PFSK-1 (cell line): Measurements from ENCODE around the gene DDX10.

Source experiments
- FOXP2 ChIP-seq: optimal IDR thresholded peaks from 2 replicates; pipeline ENCODE3; 2011; ENCODE audit warnings: borderline replicate concordance, control low read depth, inconsistent platforms; ENCODE audit not compliant: insufficient read depth; ENCODE audit errors: extremely low read length, extremely low read depth
- POLR2AphosphoS5 ChIP-seq: IDR thresholded peaks from 2 replicates; pipeline ENCODE4 v1.6.1; 2012; ENCODE audit warnings: low read depth, mild to moderate bottlenecking, control low read depth, low read length, moderate library complexity
- SIN3A ChIP-seq: IDR thresholded peaks from 2 replicates; pipeline ENCODE4 v1.6.1; 2012; ENCODE audit warnings: mild to moderate bottlenecking, low read length, moderate library complexity, borderline replicate concordance; ENCODE audit not compliant: insufficient read depth
- TAF1 ChIP-seq: IDR thresholded peaks from 2 replicates; pipeline ENCODE4 v1.6.1; 2012; ENCODE audit warnings: low read length, control low read depth, borderline replicate concordance; ENCODE audit not compliant: insufficient read depth
- TF ChIP-seq, protein P1 (sequence below), 2 experiments: IDR thresholded peaks; 2 replicates each; pipeline versions ENCODE4 v1.6.1 to v1.8.0; 2011 to 2012; ENCODE audit warnings: low read depth in 2 of 2, low read length in 2 of 2, control low read depth in 1 of 2, inconsistent platforms in 1 of 2, mild to moderate bottlenecking in 1 of 2, moderate library complexity in 1 of 2; ENCODE audit not compliant: insufficient read depth in 1 of 2

Gene DDX10

GRCh38 chr11:108635106-108635505 lies 29.8 kb upstream of the DDX10 start:
- TF ChIP-seq FOXP2 (no peak), TAF1 (no peak), POLR2AphosphoS5 (no peak), SIN3A (no peak)
- TF ChIP-seq, protein P1, sequence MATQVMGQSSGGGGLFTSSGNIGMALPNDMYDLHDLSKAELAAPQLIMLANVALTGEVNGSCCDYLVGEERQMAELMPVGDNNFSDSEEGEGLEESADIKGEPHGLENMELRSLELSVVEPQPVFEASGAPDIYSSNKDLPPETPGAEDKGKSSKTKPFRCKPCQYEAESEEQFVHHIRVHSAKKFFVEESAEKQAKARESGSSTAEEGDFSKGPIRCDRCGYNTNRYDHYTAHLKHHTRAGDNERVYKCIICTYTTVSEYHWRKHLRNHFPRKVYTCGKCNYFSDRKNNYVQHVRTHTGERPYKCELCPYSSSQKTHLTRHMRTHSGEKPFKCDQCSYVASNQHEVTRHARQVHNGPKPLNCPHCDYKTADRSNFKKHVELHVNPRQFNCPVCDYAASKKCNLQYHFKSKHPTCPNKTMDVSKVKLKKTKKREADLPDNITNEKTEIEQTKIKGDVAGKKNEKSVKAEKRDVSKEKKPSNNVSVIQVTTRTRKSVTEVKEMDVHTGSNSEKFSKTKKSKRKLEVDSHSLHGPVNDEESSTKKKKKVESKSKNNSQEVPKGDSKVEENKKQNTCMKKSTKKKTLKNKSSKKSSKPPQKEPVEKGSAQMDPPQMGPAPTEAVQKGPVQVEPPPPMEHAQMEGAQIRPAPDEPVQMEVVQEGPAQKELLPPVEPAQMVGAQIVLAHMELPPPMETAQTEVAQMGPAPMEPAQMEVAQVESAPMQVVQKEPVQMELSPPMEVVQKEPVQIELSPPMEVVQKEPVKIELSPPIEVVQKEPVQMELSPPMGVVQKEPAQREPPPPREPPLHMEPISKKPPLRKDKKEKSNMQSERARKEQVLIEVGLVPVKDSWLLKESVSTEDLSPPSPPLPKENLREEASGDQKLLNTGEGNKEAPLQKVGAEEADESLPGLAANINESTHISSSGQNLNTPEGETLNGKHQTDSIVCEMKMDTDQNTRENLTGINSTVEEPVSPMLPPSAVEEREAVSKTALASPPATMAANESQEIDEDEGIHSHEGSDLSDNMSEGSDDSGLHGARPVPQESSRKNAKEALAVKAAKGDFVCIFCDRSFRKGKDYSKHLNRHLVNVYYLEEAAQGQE (IDR thresholded peaks at IDR 0.05; ENCODE audit: insufficient read depth in 1 of 2, low read depth in 2 of 2, low read length in 2 of 2): no peak

DNA sequence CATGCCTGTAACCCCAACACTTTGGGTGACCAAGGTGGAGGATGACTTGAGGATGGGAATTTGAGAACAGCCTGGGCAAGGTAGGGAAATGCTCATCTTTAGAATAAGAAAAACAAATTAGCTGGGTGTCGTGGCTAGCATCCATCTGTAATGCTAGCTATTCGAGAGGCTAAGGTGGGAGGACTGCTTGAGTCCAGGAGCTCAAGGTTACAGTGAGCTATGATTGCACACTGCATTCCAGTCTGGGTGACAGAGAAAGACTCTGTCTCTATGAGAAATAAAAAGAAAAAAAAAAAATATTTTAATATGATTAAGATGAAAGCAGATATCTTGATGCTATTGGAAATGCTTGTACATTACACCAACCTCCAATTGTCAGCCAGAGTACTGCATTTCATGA lies 28.6 kb upstream of the DDX10 start:
- TF ChIP-seq, protein P1 (IDR thresholded peaks at IDR 0.05; ENCODE audit: insufficient read depth in 1 of 2, low read depth in 2 of 2, low read length in 2 of 2): no peak
- TF ChIP-seq POLR2AphosphoS5 (no peak), TAF1 (no peak), FOXP2 (no peak), SIN3A (no peak)

- TF ChIP-seq, protein P1 (IDR thresholded peaks at IDR 0.05; ENCODE audit: insufficient read depth in 1 of 2, low read depth in 2 of 2, low read length in 2 of 2): no peak
- no peak for TF ChIP-seq SIN3A
- no peak for TF ChIP-seq TAF1
- no peak for TF ChIP-seq FOXP2
- TF ChIP-seq POLR2AphosphoS5: no peak
These were observed 25.7 kb upstream of the DDX10 start for GRCh38 chr11:108639146-108639545.

- TF ChIP-seq TAF1: no peak
- no peak for TF ChIP-seq POLR2AphosphoS5
- no peak for TF ChIP-seq SIN3A
- TF ChIP-seq, protein P1 (IDR thresholded peaks at IDR 0.05; ENCODE audit: insufficient read depth in 1 of 2, low read depth in 2 of 2, low read length in 2 of 2): no peak
- TF ChIP-seq FOXP2: no peak
These were observed 20.9 kb upstream of the DDX10 start for GRCh38 chr11:108643974-108644373.

DNA sequence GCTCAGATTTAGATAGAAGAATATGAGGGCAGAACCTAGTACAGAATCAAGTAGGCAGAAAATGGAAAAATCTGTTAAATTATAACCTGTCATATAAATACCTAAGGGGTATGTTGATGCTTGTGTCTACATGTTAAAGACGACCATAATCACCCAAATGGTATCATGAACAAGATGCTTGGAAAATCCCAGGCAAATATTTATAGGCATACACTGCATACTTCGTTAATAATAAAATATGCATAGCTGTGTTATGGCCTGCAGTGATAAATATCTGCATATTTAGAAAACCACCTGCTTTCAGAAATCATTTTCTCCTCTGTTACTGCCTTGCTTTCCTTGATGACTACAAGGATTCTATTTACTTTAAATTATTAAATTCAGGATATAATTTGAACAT lies 18.9 kb upstream of the DDX10 start:
- TF ChIP-seq POLR2AphosphoS5 (no peak), TAF1 (no peak), FOXP2 (no peak), SIN3A (no peak)
- TF ChIP-seq, protein P1 (IDR thresholded peaks at IDR 0.05; ENCODE audit: insufficient read depth in 1 of 2, low read depth in 2 of 2, low read length in 2 of 2): no peak
